Upper lobe of left lung (tissue), 4 donors: ENCODE data around the gene LRP1.

Experiments used
- POLR2A ChIP-seq, 4 donors: fragments of 450-650 bp; IDR thresholded peaks; one replicate each; pipeline ENCODE4 v1.5.1; 2016 to 2017; ENCODE audit warnings: antibody characterized with exemption in 4 of 4, mild to moderate bottlenecking in 2 of 4
- POLR2AphosphoS5 ChIP-seq, 2 donors: sonication (generic); formaldehyde crosslinking; IDR thresholded peaks; one replicate each; pipeline ENCODE4 v1.5.1; 2017; ENCODE audit warnings: antibody characterized with exemption in 2 of 2

- no peak for TF ChIP-seq POLR2AphosphoS5 (IDR thresholded peaks at IDR 0.05)
- no peak for TF ChIP-seq POLR2A (IDR thresholded peaks at IDR 0.05)
These were observed 11.6 kb upstream of the LRP1 start for GRCh38 chr12:57116580-57117281.
